Endodermal cell (in vitro differentiated cells): ENCODE measurements around the gene GRID1. TPM values are rescaled to one million over a fixed set of nuclear protein-coding genes. Genes with fewer than 3 reads are reported as not detected.

Experiments used
- DNase-seq: peaks from one replicate; pipeline ENCODE4 v3.0.0-alpha.2; 2017
- H3K27ac ChIP-seq: 2 replicates; pipeline ENCODE4 v1.5.1; 2013; ENCODE audit warnings: mild to moderate bottlenecking, low read depth, low read length, moderate library complexity
- H3K27me3 ChIP-seq: 2 replicates; pipeline ENCODE4 v1.6.1; 2013; ENCODE audit warnings: mild to moderate bottlenecking, low read length, moderate library complexity; ENCODE audit not compliant: insufficient read depth, control insufficient read depth, poor library complexity, severe bottlenecking
- H3K36me3 ChIP-seq: 2 replicates; pipeline ENCODE4 v1.7.0; 2013; ENCODE audit warnings: mild to moderate bottlenecking, low read length, moderate library complexity; ENCODE audit not compliant: control insufficient read depth, insufficient read depth
- H3K4me1 ChIP-seq: one replicate; pipeline ENCODE4 v1.7.0; 2013; ENCODE audit warnings: low read length; ENCODE audit not compliant: control insufficient read depth, insufficient read depth
- H3K4me3 ChIP-seq: 2 replicates; pipeline ENCODE4 v1.5.1; 2013; ENCODE audit warnings: mild to moderate bottlenecking, low read length, moderate library complexity
- H3K9ac ChIP-seq: 2 replicates; pipeline ENCODE4 v1.6.1; 2013; ENCODE audit warnings: mild to moderate bottlenecking, low read length, moderate library complexity; ENCODE audit not compliant: poor library complexity, severe bottlenecking; ENCODE audit errors: extremely low read depth
- H3K9me3 ChIP-seq: 2 replicates; pipeline ENCODE4 v1.6.1; 2013; ENCODE audit warnings: mild to moderate bottlenecking, low read length, moderate library complexity; ENCODE audit not compliant: control insufficient read depth
- H3K27ac Mint-ChIP-seq: 2 replicates; pipeline ENCODE4 v1.8.0; 2020; ENCODE audit warnings: mixed read lengths
- H3K27me3 Mint-ChIP-seq: 2 replicates; pipeline ENCODE4 v1.8.0; 2021; ENCODE audit warnings: mild to moderate bottlenecking, mixed read lengths; ENCODE audit not compliant: insufficient read depth
- H3K36me3 Mint-ChIP-seq: 2 replicates; pipeline ENCODE4 v1.8.0; 2020; ENCODE audit warnings: low read depth, mixed read lengths
- H3K4me1 Mint-ChIP-seq: 2 replicates; pipeline ENCODE4 v1.8.0; 2020; ENCODE audit warnings: mixed read lengths
- H3K4me3 Mint-ChIP-seq: 2 replicates; pipeline ENCODE4 v1.8.0; 2020; ENCODE audit warnings: mild to moderate bottlenecking, moderate library complexity, mixed read lengths
- H3K9me3 Mint-ChIP-seq: 2 replicates; pipeline ENCODE4 v1.8.0; 2020; ENCODE audit warnings: mild to moderate bottlenecking, mixed read lengths
- WGBS, 2 experiments: methylation state at CpG; one replicate each; pipeline versions ENCODE4 v1.1.5 to v1.1.7; 2013; ENCODE audit warnings: missing lambda C conversion rate in 2 of 2, mixed read lengths in 1 of 2; ENCODE audit not compliant: insufficient coverage in 1 of 2, insufficient read length in 1 of 2; 5-methylcytosine and 5-hydroxymethylcytosine counted together
- total RNA-seq, 2 donors: library from RNA; stranded (reverse); fragmentation: NEBNext Ultra II Directional in 1 of 2; extraction: Animal tissue kit (Norgen Biotek cat#: 25700) in 1 of 2; gene quantifications; 2 replicates in 1 of 2; 3 replicates in 1 of 2; pipeline ENCODE4 v1.2.1, GENCODE V29; 2021
- TF ChIP-seq, protein P1 (sequence below): fragments of 200-600 bp; sonication (generic); conservative IDR thresholded peaks from 2 replicates; pipeline ENCODE4 v1.5.0; 2021; ENCODE audit warnings: antibody characterized with exemption, mild to moderate bottlenecking

The GRID1 gene
- total RNA-seq, 2 donors from 2014 or later = 0.13 to 0.53 TPM

DNA sequence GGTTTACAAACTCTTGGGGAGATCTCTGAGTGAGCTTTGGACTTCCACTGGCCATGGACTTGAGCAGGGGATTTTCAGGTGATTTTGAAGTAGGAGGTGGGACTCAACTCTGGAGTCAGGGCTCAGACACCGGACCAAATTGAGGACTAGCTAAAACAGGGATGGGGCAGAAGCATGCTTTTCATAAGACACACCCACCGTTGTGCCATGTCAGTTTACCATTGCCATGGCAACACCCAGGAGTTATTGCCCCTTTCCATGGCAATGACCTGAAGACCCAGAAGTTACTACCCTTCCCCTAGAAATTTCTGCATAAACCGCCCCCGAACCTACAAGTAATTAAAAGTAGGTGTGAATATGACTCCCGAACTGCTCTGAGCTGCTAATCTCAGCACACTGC, 320.7 kb downstream of the GRID1 start:
- 96 to 100% methylated on average over 2 to 5 of the region's 5 CpGs for WGBS, 2 experiments
- no peak for DNase-seq
- peaks cover 27% of the 10 kb centered on the region for H3K27me3 Mint-ChIP-seq
- peaks cover 4% of the 10 kb centered on the region for H3K4me1 ChIP-seq
- H3K4me3 Mint-ChIP-seq = no peak overlapping the region
- H3K27ac Mint-ChIP-seq = no peak overlapping the region
- H3K36me3 ChIP-seq = no peaks in the 10 kb centered on the region
- H3K4me1 Mint-ChIP-seq = peaks cover 31% of the 10 kb centered on the region
- no peak overlapping the region for H3K4me3 ChIP-seq
- H3K27me3 ChIP-seq = no peaks in the 10 kb centered on the region
- H3K9me3 ChIP-seq = no peaks in the 10 kb centered on the region
- no peak overlapping the region for H3K9ac ChIP-seq
- H3K27ac ChIP-seq = no peak overlapping the region
- H3K9me3 Mint-ChIP-seq = no peaks in the 10 kb centered on the region
- no peaks in the 10 kb centered on the region for H3K36me3 Mint-ChIP-seq
- TF ChIP-seq, protein P1, sequence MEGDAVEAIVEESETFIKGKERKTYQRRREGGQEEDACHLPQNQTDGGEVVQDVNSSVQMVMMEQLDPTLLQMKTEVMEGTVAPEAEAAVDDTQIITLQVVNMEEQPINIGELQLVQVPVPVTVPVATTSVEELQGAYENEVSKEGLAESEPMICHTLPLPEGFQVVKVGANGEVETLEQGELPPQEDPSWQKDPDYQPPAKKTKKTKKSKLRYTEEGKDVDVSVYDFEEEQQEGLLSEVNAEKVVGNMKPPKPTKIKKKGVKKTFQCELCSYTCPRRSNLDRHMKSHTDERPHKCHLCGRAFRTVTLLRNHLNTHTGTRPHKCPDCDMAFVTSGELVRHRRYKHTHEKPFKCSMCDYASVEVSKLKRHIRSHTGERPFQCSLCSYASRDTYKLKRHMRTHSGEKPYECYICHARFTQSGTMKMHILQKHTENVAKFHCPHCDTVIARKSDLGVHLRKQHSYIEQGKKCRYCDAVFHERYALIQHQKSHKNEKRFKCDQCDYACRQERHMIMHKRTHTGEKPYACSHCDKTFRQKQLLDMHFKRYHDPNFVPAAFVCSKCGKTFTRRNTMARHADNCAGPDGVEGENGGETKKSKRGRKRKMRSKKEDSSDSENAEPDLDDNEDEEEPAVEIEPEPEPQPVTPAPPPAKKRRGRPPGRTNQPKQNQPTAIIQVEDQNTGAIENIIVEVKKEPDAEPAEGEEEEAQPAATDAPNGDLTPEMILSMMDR = no peak

DNA sequence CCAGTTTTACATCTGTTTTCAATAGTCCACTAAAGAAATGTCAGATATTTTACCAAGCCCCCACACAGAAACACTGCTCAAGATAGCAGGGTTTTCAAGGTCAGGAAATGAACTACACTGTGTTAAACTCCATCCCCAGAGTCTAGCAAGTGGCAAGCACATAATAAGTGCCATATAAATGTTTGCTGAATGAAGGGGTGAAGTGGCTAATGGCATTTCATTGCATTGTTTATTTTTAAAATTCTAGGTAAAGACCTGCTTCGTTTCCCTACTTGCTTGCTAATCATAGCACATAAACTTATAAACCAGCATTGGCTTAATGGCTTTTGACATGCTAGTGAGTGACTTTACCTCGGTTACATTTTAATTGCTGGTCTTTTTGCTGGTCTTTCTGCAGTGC, 322.6 kb downstream of the GRID1 start:
- H3K9me3 Mint-ChIP-seq = no peaks in the 10 kb centered on the region
- no peak overlapping the region for H3K9ac ChIP-seq
- no peaks in the 10 kb centered on the region for H3K9me3 ChIP-seq
- DNase-seq = no peak
- H3K4me1 ChIP-seq = peaks cover 4% of the 10 kb centered on the region
- TF ChIP-seq, protein P1 = no peak
- peaks cover 23% of the 10 kb centered on the region for H3K27me3 Mint-ChIP-seq
- H3K4me3 ChIP-seq = no peak overlapping the region
- H3K36me3 Mint-ChIP-seq = no peaks in the 10 kb centered on the region
- no peaks in the 10 kb centered on the region for H3K36me3 ChIP-seq
- no peak overlapping the region for H3K27ac Mint-ChIP-seq
- H3K4me1 Mint-ChIP-seq = peaks cover 34% of the 10 kb centered on the region
- no peak overlapping the region for H3K27ac ChIP-seq
- no peaks in the 10 kb centered on the region for H3K27me3 ChIP-seq
- 85% methylated on average over 2 of the region's 2 CpGs for WGBS, 2 experiments
- H3K4me3 Mint-ChIP-seq = no peak overlapping the region

GRCh38 chr10:86043236-86043635, 323.4 kb downstream of the GRID1 start:
- DNase-seq = no peak
- Mint-ChIP-seq H3K4me3 (no peak overlapping the region), H3K36me3 (no peaks in the 10 kb centered on the region), H3K9me3 (no peaks in the 10 kb centered on the region), H3K4me1 (peaks cover 34% of the 10 kb centered on the region), H3K27ac (no peak overlapping the region), H3K27me3 (peaks cover 20% of the 10 kb centered on the region)
- peaks cover 4% of the 10 kb centered on the region for H3K4me1 ChIP-seq
- H3K9ac ChIP-seq = no peak overlapping the region
- TF ChIP-seq, protein P1 = no peak
- WGBS, 2 experiments = 92% methylated on average over 3 of the region's 3 CpGs; no CpG with 5 or more reads in 1 of the 2 experiments
- H3K27ac ChIP-seq = no peak overlapping the region
- no peaks in the 10 kb centered on the region for H3K9me3 ChIP-seq
- H3K27me3 ChIP-seq = no peaks in the 10 kb centered on the region
- H3K4me3 ChIP-seq = no peak overlapping the region
- no peaks in the 10 kb centered on the region for H3K36me3 ChIP-seq
